IPS-18a (cell line): ENCODE measurements around the gene LYSMD3.

ENCODE experiments used
- H3K27ac ChIP-seq: one replicate; pipeline ENCODE4 v1.5.1; 2013; ENCODE audit warnings: low read length
- H3K27me3 ChIP-seq: one replicate; pipeline ENCODE4 v1.6.1; 2013; ENCODE audit warnings: mild to moderate bottlenecking, low read length; ENCODE audit not compliant: control insufficient read depth, insufficient read depth
- H3K36me3 ChIP-seq: one replicate; pipeline ENCODE4 v1.6.1; 2013; ENCODE audit warnings: low read depth, low read length; ENCODE audit not compliant: control insufficient read depth
- H3K4me1 ChIP-seq: one replicate; pipeline ENCODE4 v1.6.1; 2013; ENCODE audit warnings: low read depth, low read length; ENCODE audit not compliant: control insufficient read depth
- H3K4me3 ChIP-seq: one replicate; pipeline ENCODE4 v1.5.1; 2013; ENCODE audit warnings: low read length
- H3K9ac ChIP-seq: one replicate; pipeline ENCODE4 v1.6.1; 2013; ENCODE audit warnings: mild to moderate bottlenecking, low read length, moderate library complexity
- H3K9me3 ChIP-seq: one replicate; pipeline ENCODE4 v1.6.1; 2013; ENCODE audit warnings: low read depth, low read length; ENCODE audit not compliant: control insufficient read depth

The LYSMD3 gene

GRCh38 chr5:90514520-90514919, 14.9 kb downstream of the LYSMD3 start:
- H3K36me3 ChIP-seq: peaks cover 41% of the 10 kb centered on the region
- no peak overlapping the region for H3K27ac ChIP-seq
- H3K9ac ChIP-seq: no peak overlapping the region
- H3K9me3 ChIP-seq: no peaks in the 10 kb centered on the region
- no peak overlapping the region for H3K4me3 ChIP-seq
- H3K4me1 ChIP-seq: no peaks in the 10 kb centered on the region
- H3K27me3 ChIP-seq: no peaks in the 10 kb centered on the region

GRCh38 chr5:90510438-90510837, 18.9 kb downstream of the LYSMD3 start:
- Histone ChIP-seq H3K36me3 (peaks cover 63% of the 10 kb centered on the region), H3K4me1 (no peaks in the 10 kb centered on the region), H3K9ac (no peak overlapping the region), H3K27ac (no peak overlapping the region), H3K9me3 (no peaks in the 10 kb centered on the region), H3K27me3 (no peaks in the 10 kb centered on the region), H3K4me3 (no peak overlapping the region)

- Histone ChIP-seq H3K4me3 (no peak overlapping the region), H3K36me3 (peaks cover 74% of the 10 kb centered on the region), H3K27ac (no peak overlapping the region), H3K9ac (no peak overlapping the region), H3K27me3 (no peaks in the 10 kb centered on the region), H3K9me3 (no peaks in the 10 kb centered on the region), H3K4me1 (no peaks in the 10 kb centered on the region)
Observed at GRCh38 chr5:90506221-90506620, 23.2 kb downstream of the LYSMD3 start.

- Histone ChIP-seq H3K36me3 (peaks cover 76% of the 10 kb centered on the region), H3K9me3 (no peaks in the 10 kb centered on the region), H3K27me3 (no peaks in the 10 kb centered on the region), H3K27ac (no peak overlapping the region), H3K4me1 (no peaks in the 10 kb centered on the region), H3K9ac (no peak overlapping the region), H3K4me3 (no peak overlapping the region)
Observed at GRCh38 chr5:90504743-90505142, 24.6 kb downstream of the LYSMD3 start.

GRCh38 chr5:90503596-90503995, 25.8 kb downstream of the LYSMD3 start:
- H3K9me3 ChIP-seq: no peaks in the 10 kb centered on the region
- H3K27me3 ChIP-seq: no peaks in the 10 kb centered on the region
- H3K9ac ChIP-seq: no peak overlapping the region
- peaks cover 79% of the 10 kb centered on the region for H3K36me3 ChIP-seq
- H3K4me1 ChIP-seq: no peaks in the 10 kb centered on the region
- H3K27ac ChIP-seq: no peak overlapping the region
- H3K4me3 ChIP-seq: no peak overlapping the region

- H3K27me3 ChIP-seq: no peaks in the 10 kb centered on the region
- no peak overlapping the region for H3K4me3 ChIP-seq
- H3K36me3 ChIP-seq: peaks cover 77% of the 10 kb centered on the region
- H3K9me3 ChIP-seq: no peaks in the 10 kb centered on the region
- H3K27ac ChIP-seq: no peak overlapping the region
- H3K9ac ChIP-seq: no peak overlapping the region
- H3K4me1 ChIP-seq: no peaks in the 10 kb centered on the region
Observed at GRCh38 chr5:90495146-90495545, 34.2 kb downstream of the LYSMD3 start.

GRCh38 chr5:90494043-90494442, 35.3 kb downstream of the LYSMD3 start:
- Histone ChIP-seq H3K4me3 (no peak overlapping the region), H3K36me3 (peaks cover 77% of the 10 kb centered on the region), H3K27me3 (no peaks in the 10 kb centered on the region), H3K4me1 (no peaks in the 10 kb centered on the region), H3K27ac (no peak overlapping the region), H3K9me3 (no peaks in the 10 kb centered on the region), H3K9ac (no peak overlapping the region)

GRCh38 chr5:90488791-90489190, 40.6 kb downstream of the LYSMD3 start:
- Histone ChIP-seq H3K4me1 (peaks cover 9% of the 10 kb centered on the region), H3K9me3 (no peaks in the 10 kb centered on the region), H3K27ac (no peak overlapping the region), H3K27me3 (no peaks in the 10 kb centered on the region), H3K4me3 (no peak overlapping the region), H3K9ac (no peak overlapping the region), H3K36me3 (peaks cover 75% of the 10 kb centered on the region)

GRCh38 chr5:90484540-90484939, 44.8 kb downstream of the LYSMD3 start:
- Histone ChIP-seq H3K9ac (no peak overlapping the region), H3K4me3 (no peak overlapping the region), H3K27ac (no peak overlapping the region), H3K9me3 (no peaks in the 10 kb centered on the region), H3K27me3 (no peaks in the 10 kb centered on the region), H3K4me1 (peaks cover 28% of the 10 kb centered on the region), H3K36me3 (peaks cover 59% of the 10 kb centered on the region)

GRCh38 chr5:90483206-90483605, 46.2 kb downstream of the LYSMD3 start:
- Histone ChIP-seq H3K27me3 (no peaks in the 10 kb centered on the region), H3K36me3 (peaks cover 53% of the 10 kb centered on the region), H3K4me3 (no peak overlapping the region), H3K9ac (no peak overlapping the region), H3K9me3 (no peaks in the 10 kb centered on the region), H3K4me1 (peaks cover 39% of the 10 kb centered on the region), H3K27ac (no peak overlapping the region)

GRCh38 chr5:90480699-90481098, 48.7 kb downstream of the LYSMD3 start:
- Histone ChIP-seq H3K4me3 (no peak overlapping the region), H3K4me1 (peaks cover 57% of the 10 kb centered on the region), H3K27me3 (no peaks in the 10 kb centered on the region), H3K9me3 (no peaks in the 10 kb centered on the region), H3K9ac (no peak overlapping the region), H3K36me3 (peaks cover 33% of the 10 kb centered on the region), H3K27ac (peak overlapping the region; percentile 12)

GRCh38 chr5:90479611-90480385, 49.6 kb downstream of the LYSMD3 start:
- peak overlapping the region; percentile 32 for H3K27ac ChIP-seq
- H3K4me3 ChIP-seq: no peak overlapping the region
- H3K36me3 ChIP-seq: peaks cover 24% of the 10 kb centered on the region
- H3K9me3 ChIP-seq: no peaks in the 10 kb centered on the region
- peaks cover 57% of the 10 kb centered on the region for H3K4me1 ChIP-seq
- no peaks in the 10 kb centered on the region for H3K27me3 ChIP-seq
- no peak overlapping the region for H3K9ac ChIP-seq
